Sigmoid colon (tissue), 4 donors: ENCODE measurements around the gene FKRP.

Experiments used
- POLR2A ChIP-seq, 2 donors: fragments of 450-650 bp; IDR thresholded peaks; one replicate each; pipeline ENCODE4 v1.6.1; 2016; ENCODE audit warnings: antibody characterized with exemption in 2 of 2, mild to moderate bottlenecking in 2 of 2, moderate library complexity in 2 of 2
- POLR2AphosphoS5 ChIP-seq, 4 donors: sonication (generic); formaldehyde crosslinking; IDR thresholded peaks; one replicate each; pipeline ENCODE4 v1.6.1; 2017; ENCODE audit warnings: antibody characterized with exemption in 4 of 4
- TF ChIP-seq, protein P1 (sequence below), 4 experiments: fragments of 450-650 bp in 3 of 4; fragments of 200-600 bp in 1 of 4; IDR thresholded peaks; one replicate each; pipeline ENCODE4 v1.5.1; 2016 to 2019; ENCODE audit warnings: antibody characterized with exemption in 4 of 4, mild to moderate bottlenecking in 3 of 4, moderate library complexity in 2 of 4

DNA sequence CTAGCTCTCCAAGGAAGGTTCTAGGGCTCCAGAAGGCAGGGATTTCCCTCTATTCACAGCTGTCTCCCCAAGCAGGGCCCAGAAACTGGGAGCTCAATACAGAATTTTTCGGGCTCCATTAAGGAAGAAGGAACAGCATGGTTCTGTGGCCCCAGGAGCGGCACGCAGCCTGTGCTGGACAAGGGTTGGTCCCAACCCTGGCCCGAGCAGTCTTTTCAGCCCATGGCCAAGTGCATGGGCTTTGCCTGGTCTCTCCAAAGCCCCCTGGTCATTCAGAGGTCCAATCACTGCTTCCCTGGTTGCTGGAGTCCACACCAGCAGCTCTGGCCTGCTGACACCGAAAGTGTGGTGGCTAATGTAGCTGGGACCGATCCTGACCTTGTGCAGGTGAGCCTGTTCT lies 22.4 kb upstream of the FKRP start:
- TF ChIP-seq POLR2AphosphoS5 (IDR thresholded peaks at IDR 0.05): no peak
- TF ChIP-seq, protein P1, sequence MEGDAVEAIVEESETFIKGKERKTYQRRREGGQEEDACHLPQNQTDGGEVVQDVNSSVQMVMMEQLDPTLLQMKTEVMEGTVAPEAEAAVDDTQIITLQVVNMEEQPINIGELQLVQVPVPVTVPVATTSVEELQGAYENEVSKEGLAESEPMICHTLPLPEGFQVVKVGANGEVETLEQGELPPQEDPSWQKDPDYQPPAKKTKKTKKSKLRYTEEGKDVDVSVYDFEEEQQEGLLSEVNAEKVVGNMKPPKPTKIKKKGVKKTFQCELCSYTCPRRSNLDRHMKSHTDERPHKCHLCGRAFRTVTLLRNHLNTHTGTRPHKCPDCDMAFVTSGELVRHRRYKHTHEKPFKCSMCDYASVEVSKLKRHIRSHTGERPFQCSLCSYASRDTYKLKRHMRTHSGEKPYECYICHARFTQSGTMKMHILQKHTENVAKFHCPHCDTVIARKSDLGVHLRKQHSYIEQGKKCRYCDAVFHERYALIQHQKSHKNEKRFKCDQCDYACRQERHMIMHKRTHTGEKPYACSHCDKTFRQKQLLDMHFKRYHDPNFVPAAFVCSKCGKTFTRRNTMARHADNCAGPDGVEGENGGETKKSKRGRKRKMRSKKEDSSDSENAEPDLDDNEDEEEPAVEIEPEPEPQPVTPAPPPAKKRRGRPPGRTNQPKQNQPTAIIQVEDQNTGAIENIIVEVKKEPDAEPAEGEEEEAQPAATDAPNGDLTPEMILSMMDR (IDR thresholded peaks at IDR 0.05): no peak
- no peak for TF ChIP-seq POLR2A (IDR thresholded peaks at IDR 0.05)
